SU-DHL-6 (cell line): ENCODE measurements around the gene BMP2K.

Experiments
- H2AFZ ChIP-seq: fragments of 200-600 bp; sonication (generic); 2 replicates; pipeline ENCODE4 v1.6.1; 2014; ENCODE audit warnings: low read depth, mild to moderate bottlenecking, moderate library complexity, mixed read lengths, antibody characterized with exemption, low read length; ENCODE audit not compliant: severe bottlenecking
- H3F3A ChIP-seq: fragments of 200-600 bp; shearing (Covaris generic); 2 replicates; pipeline ENCODE4 v1.6.0; 2016; ENCODE audit warnings: antibody characterized with exemption, mild to moderate bottlenecking; ENCODE audit not compliant: insufficient read depth
- H3K27ac ChIP-seq: fragments of 200-600 bp; sonication (generic); 2 replicates; pipeline ENCODE4 v1.5.1; 2016; ENCODE audit warnings: low read depth, mild to moderate bottlenecking, low read length, moderate library complexity, mixed read lengths
- H3K27me3 ChIP-seq: fragments of 200-600 bp; sonication (generic), shearing (Covaris generic); 2 replicates; pipeline ENCODE4 v1.6.0; 2014; ENCODE audit warnings: mild to moderate bottlenecking, low read length
- H3K36me3 ChIP-seq: fragments of 200-600 bp; sonication (generic); 2 replicates; pipeline ENCODE4 v1.6.1; 2014; ENCODE audit warnings: mild to moderate bottlenecking, low read length, mixed read lengths
- H3K4me2 ChIP-seq: fragments of 300-600, 200-600 bp; shearing (Covaris generic), sonication (generic); 2 replicates; pipeline ENCODE4 v1.6.0; 2014; ENCODE audit warnings: low read length, low read depth, mild to moderate bottlenecking; ENCODE audit not compliant: poor library complexity, severe bottlenecking
- H3K4me3 ChIP-seq: fragments of 200-600 bp; sonication (generic); 2 replicates; pipeline ENCODE4 v1.5.1; 2014; ENCODE audit warnings: antibody characterized with exemption, low read length, mild to moderate bottlenecking, mixed read lengths; ENCODE audit not compliant: insufficient read depth, poor library complexity, severe bottlenecking
- H3K79me2 ChIP-seq: fragments of 200-600 bp; sonication (generic); 2 replicates; pipeline ENCODE4 v1.6.1; 2014; ENCODE audit warnings: mild to moderate bottlenecking, low read length, moderate library complexity; ENCODE audit not compliant: insufficient read depth
- H3K9ac ChIP-seq: fragments of 200-600 bp; sonication (generic); 2 replicates; pipeline ENCODE4 v1.7.0; 2014; ENCODE audit warnings: mild to moderate bottlenecking, low read length
- H3K9me2 ChIP-seq: fragments of 200-600 bp; sonication (generic); replicated peaks from 2 replicates; pipeline ENCODE4 v1.6.1; 2014; ENCODE audit warnings: low read length; ENCODE audit not compliant: insufficient read depth
- H3K9me3 ChIP-seq: fragments of 200-600 bp; sonication (generic); 2 replicates; pipeline ENCODE4 v1.6.1; 2014; ENCODE audit warnings: low read length, mixed read lengths; ENCODE audit not compliant: insufficient read depth
- H4K20me1 ChIP-seq: fragments of 200-600 bp; sonication (generic); 2 replicates; pipeline ENCODE4 v1.6.1; 2014; ENCODE audit warnings: low read depth, mild to moderate bottlenecking, antibody characterized with exemption, low read length, moderate library complexity, mixed read lengths
- CTCF ChIP-seq: fragments of 200-600 bp; sonication (generic); IDR thresholded peaks from one replicate; pipeline ENCODE4 v1.5.1; 2017; ENCODE audit warnings: antibody characterized with exemption, mild to moderate bottlenecking, low read length, moderate library complexity; ENCODE audit not compliant: insufficient read depth, poor library complexity, severe bottlenecking
- EZH2phosphoT487 ChIP-seq: fragments of 200-600 bp; sonication (generic), shearing (Covaris generic); conservative IDR thresholded peaks from 2 replicates; pipeline ENCODE4 v1.6.1; 2018; ENCODE audit warnings: mild to moderate bottlenecking, antibody characterized with exemption, low read length, moderate library complexity, mixed read lengths

BMP2K gene

GRCh38 chr4:78845472-78845871, 69.3 kb downstream of the BMP2K start:
- Histone ChIP-seq H3K4me2 (no peak overlapping the region), H3K27me3 (no peaks in the 10 kb centered on the region), H3F3A (no peaks in the 10 kb centered on the region), H3K36me3 (no peaks in the 10 kb centered on the region), H4K20me1 (no peaks in the 10 kb centered on the region), H3K9me3 (no peaks in the 10 kb centered on the region), H3K27ac (no peak overlapping the region), H3K9ac (no peak overlapping the region), H3K9me2 (no peaks in the 10 kb centered on the region), H3K79me2 (no peaks in the 10 kb centered on the region; the same call in 1 of the 2 replicates), H3K4me3 (no peak overlapping the region), H2AFZ (no peak overlapping the region)
- no peak for TF ChIP-seq CTCF
- no peak for TF ChIP-seq EZH2phosphoT487

- H3K27me3 ChIP-seq = no peaks in the 10 kb centered on the region
- no peak overlapping the region for H3K4me2 ChIP-seq
- H3K4me3 ChIP-seq = no peak overlapping the region
- no peaks in the 10 kb centered on the region; the same call in 1 of the 2 replicates for H3K79me2 ChIP-seq
- no peak overlapping the region for H3K9ac ChIP-seq
- H3K9me2 ChIP-seq = no peaks in the 10 kb centered on the region
- no peaks in the 10 kb centered on the region for H3F3A ChIP-seq
- H3K9me3 ChIP-seq = no peaks in the 10 kb centered on the region
- no peak overlapping the region for H2AFZ ChIP-seq
- TF ChIP-seq CTCF (no peak), EZH2phosphoT487 (no peak)
- H4K20me1 ChIP-seq = no peaks in the 10 kb centered on the region
- no peak overlapping the region for H3K27ac ChIP-seq
- H3K36me3 ChIP-seq = no peaks in the 10 kb centered on the region
Observed at GRCh38 chr4:78846258-78846657, 70.1 kb downstream of the BMP2K start.

- Histone ChIP-seq H3K9me3 (no peaks in the 10 kb centered on the region), H3K27me3 (no peaks in the 10 kb centered on the region), H3K27ac (no peak overlapping the region), H3K79me2 (no peaks in the 10 kb centered on the region), H3K4me2 (no peak overlapping the region), H2AFZ (no peak overlapping the region), H3K36me3 (no peaks in the 10 kb centered on the region), H3K9ac (no peak overlapping the region), H3F3A (no peaks in the 10 kb centered on the region; the same call in 1 of the 2 replicates), H3K4me3 (no peak overlapping the region), H4K20me1 (no peaks in the 10 kb centered on the region), H3K9me2 (no peaks in the 10 kb centered on the region)
- TF ChIP-seq EZH2phosphoT487 (no peak), CTCF (no peak)
Observed at GRCh38 chr4:78862314-78862737, 86.2 kb downstream of the BMP2K start.
